ENCODE data around the gene ZMYM2.

The ZMYM2 gene

GRCh38 chr13:20044086-20044485 lies 85.6 kb downstream of the ZMYM2 start:
- TF ChIP-seq, protein P1, sequence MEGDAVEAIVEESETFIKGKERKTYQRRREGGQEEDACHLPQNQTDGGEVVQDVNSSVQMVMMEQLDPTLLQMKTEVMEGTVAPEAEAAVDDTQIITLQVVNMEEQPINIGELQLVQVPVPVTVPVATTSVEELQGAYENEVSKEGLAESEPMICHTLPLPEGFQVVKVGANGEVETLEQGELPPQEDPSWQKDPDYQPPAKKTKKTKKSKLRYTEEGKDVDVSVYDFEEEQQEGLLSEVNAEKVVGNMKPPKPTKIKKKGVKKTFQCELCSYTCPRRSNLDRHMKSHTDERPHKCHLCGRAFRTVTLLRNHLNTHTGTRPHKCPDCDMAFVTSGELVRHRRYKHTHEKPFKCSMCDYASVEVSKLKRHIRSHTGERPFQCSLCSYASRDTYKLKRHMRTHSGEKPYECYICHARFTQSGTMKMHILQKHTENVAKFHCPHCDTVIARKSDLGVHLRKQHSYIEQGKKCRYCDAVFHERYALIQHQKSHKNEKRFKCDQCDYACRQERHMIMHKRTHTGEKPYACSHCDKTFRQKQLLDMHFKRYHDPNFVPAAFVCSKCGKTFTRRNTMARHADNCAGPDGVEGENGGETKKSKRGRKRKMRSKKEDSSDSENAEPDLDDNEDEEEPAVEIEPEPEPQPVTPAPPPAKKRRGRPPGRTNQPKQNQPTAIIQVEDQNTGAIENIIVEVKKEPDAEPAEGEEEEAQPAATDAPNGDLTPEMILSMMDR (conservative IDR thresholded peaks at IDR 0.05; ENCODE audit: low read depth, low read length), result no peak
- H3K4me3 ChIP-seq (ENCODE audit: low read length), result no peak overlapping the region
- no peak for DNase-seq (ENCODE audit: low read depth)

DNA sequence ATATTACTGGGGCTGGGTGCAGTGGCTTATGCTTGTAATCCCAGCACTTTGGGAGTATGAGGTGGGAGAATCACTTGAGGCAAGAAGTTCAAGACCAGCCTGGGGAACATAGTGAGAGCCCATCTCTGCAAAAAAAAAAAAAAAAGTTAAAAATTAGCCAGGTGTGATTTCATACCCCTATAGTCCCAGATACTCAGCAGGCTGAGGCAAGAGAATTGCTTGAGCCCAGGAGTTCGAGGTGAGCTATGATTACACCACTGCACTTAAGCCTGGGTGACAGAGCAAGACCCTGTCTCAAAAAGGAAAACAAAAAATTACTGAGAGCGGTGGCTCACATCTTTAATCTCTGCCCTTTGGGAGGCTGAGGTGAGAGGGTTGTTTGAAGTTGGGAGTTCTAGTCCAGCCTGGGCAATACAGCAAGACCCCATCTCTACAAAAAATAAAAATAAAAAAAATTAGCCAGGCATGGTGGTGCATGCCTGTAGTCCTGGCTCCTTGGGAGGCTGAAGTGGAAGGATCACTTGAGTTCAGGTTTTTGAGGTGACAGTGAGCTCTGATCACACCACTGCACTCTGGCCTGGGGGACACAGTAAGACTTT lies 87.5 kb downstream of the ZMYM2 start:
- TF ChIP-seq, protein P1 (conservative IDR thresholded peaks at IDR 0.05; ENCODE audit: low read depth, low read length), result no peak
- no peak overlapping the region for H3K4me3 ChIP-seq (ENCODE audit: low read length)
- no peak for DNase-seq (ENCODE audit: low read depth)

- no peak for DNase-seq (ENCODE audit: low read depth)
- H3K4me3 ChIP-seq (ENCODE audit: low read length), result no peak overlapping the region
- TF ChIP-seq, protein P1 (conservative IDR thresholded peaks at IDR 0.05; ENCODE audit: low read depth, low read length), result no peak
Observed at GRCh38 chr13:20049558-20050473, 91.3 kb downstream of the ZMYM2 start.

DNA sequence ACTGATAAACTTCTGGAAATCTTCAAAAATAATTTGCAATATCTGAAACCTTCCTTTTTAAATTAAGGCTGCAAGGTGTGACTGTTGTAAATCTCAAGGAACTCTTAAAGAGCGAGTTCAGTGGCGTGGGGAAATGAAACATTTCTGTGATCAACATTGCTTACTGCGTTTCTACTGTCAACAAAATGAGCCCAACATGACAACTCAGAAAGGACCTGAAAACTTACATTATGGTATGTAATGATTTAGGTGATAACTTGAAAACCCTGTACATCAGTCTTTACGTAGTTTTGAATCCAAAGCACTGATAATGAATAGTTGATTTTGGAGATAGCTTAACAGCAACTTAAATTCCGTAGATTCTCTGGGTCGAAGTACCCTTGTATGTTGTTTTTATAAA lies 92.8 kb downstream of the ZMYM2 start:
- no peak for DNase-seq (ENCODE audit: low read depth)
- no peak overlapping the region for H3K4me3 ChIP-seq (ENCODE audit: low read length)
- TF ChIP-seq, protein P1 (conservative IDR thresholded peaks at IDR 0.05; ENCODE audit: low read depth, low read length), result no peak

DNA sequence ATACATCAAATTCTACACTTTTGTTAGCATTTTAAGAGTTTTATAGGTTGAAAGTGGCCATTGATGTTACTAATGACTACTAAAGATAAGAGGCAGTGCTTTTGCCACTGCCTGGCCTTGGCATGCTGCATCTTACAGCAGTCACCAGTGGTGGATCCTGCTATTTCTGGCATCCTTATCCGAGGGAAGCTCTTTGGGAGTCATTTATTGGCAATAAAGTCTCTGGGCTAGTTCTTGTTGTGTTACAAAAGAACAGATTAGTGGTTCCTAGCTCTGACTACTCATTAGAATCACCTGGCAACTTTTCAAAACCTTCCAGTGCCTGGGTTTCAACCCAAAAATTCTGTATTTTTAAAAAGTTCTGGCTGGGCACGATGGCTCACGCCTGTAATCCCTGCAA lies 94.5 kb downstream of the ZMYM2 start:
- no peak for DNase-seq (ENCODE audit: low read depth)
- no peak overlapping the region for H3K4me3 ChIP-seq (ENCODE audit: low read length)
- TF ChIP-seq, protein P1 (conservative IDR thresholded peaks at IDR 0.05; ENCODE audit: low read depth, low read length), result no peak

DNA sequence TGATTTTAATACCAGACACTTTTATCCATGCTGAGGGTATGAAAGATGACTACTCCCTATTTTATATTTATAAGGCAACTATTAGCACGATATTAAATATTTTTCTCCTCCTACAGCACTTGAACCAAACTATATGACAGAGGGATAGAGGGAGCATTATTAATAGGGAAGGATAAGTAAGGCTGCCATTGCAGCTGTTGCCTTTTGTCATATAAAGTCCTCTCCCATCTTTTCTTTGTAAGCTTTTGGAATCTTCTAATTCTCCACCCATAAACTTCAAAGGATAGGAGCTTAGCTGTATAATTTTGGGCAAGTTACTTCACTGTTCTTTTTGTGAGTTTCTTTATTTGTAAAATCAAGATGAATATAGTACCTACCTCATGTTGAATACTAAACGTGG lies 95.4 kb downstream of the ZMYM2 start:
- TF ChIP-seq, protein P1 (conservative IDR thresholded peaks at IDR 0.05; ENCODE audit: low read depth, low read length), result no peak
- no peak for DNase-seq (ENCODE audit: low read depth)
- H3K4me3 ChIP-seq (ENCODE audit: low read length), result no peak overlapping the region

DNA sequence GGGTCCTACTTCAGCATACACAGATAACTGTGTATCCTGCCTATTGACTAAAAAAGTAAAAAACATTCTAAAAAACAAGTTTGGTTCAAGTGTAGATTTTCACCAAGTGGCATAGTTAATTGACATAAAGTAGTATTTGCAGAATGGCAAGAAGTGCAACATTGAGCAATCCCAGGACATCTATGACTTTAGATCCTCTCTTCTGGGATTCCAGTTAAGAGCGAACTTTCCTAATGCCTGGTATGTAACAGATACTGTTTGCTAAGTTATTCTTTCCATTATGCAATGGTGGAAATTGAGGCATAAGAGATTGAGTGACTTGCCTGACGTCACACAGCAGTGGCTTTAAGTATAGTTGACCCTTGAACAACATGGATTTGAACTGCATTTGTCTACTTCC lies 96.1 kb downstream of the ZMYM2 start:
- TF ChIP-seq, protein P1 (conservative IDR thresholded peaks at IDR 0.05; ENCODE audit: low read depth, low read length), result no peak
- no peak for DNase-seq (ENCODE audit: low read depth)
- no peak overlapping the region for H3K4me3 ChIP-seq (ENCODE audit: low read length)

Data from retinal pigment epithelial cell (primary cell).